Nephron (organoid): ENCODE results near the gene TFF2.

ENCODE experiments used
- H3K27ac Mint-ChIP-seq, 3 experiments: 2 replicates each; pipeline ENCODE4 v1.8.0; 2020; ENCODE audit warnings: mixed read lengths in 3 of 3, mild to moderate bottlenecking in 2 of 3, moderate library complexity in 1 of 3
- H3K27me3 Mint-ChIP-seq: 2 replicates; pipeline ENCODE4 v1.8.0; 2021; ENCODE audit warnings: low read depth, mild to moderate bottlenecking, moderate library complexity, mixed read lengths
- H3K36me3 Mint-ChIP-seq: 2 replicates; pipeline ENCODE4 v1.8.0; 2020; ENCODE audit warnings: low read depth, mixed read lengths
- H3K4me1 Mint-ChIP-seq: 2 replicates; pipeline ENCODE4 v1.8.0; 2020; ENCODE audit warnings: mixed read lengths
- H3K4me3 Mint-ChIP-seq, 3 experiments: 2 replicates each; pipeline ENCODE4 v1.8.0; 2020; ENCODE audit warnings: mild to moderate bottlenecking in 3 of 3, mixed read lengths in 3 of 3, moderate library complexity in 2 of 3
- H3K9me3 Mint-ChIP-seq: 2 replicates; pipeline ENCODE4 v1.8.0; 2020; ENCODE audit warnings: mixed read lengths
- CTCF ChIP-seq, 3 experiments: fragments of 200-600 bp; sonication (generic); IDR thresholded peaks; one replicate each; pipeline ENCODE4 v1.5.0; 2021; ENCODE audit warnings: antibody characterized with exemption in 3 of 3; ENCODE audit not compliant: unreplicated experiment in 3 of 3

The TFF2 gene

GRCh38 chr21:42321231-42321630, 29.6 kb downstream of the TFF2 start:
- Mint-ChIP-seq H3K9me3 (peaks cover 9% of the 10 kb centered on the region), H3K4me1 (no peaks in the 10 kb centered on the region), H3K27me3 (peaks cover 4% of the 10 kb centered on the region), H3K36me3 (no peaks in the 10 kb centered on the region), H3K4me3 (no peak overlapping the region), H3K27ac (no peak overlapping the region)
- no peak for TF ChIP-seq CTCF (IDR thresholded peaks at IDR 0.05; ENCODE audit: unreplicated experiment in 3 of 3)

- TF ChIP-seq CTCF (IDR thresholded peaks at IDR 0.05; ENCODE audit: unreplicated experiment in 3 of 3) = no peak
- Mint-ChIP-seq H3K4me3 (no peak overlapping the region), H3K27ac (no peak overlapping the region), H3K36me3 (no peaks in the 10 kb centered on the region), H3K9me3 (peaks cover 9% of the 10 kb centered on the region), H3K4me1 (no peaks in the 10 kb centered on the region), H3K27me3 (peaks cover 4% of the 10 kb centered on the region)
Measured at GRCh38 chr21:42320791-42321190, 30.0 kb downstream of the TFF2 start.

- no peak for TF ChIP-seq CTCF (IDR thresholded peaks at IDR 0.05; ENCODE audit: unreplicated experiment in 3 of 3)
- Mint-ChIP-seq H3K27ac (no peak overlapping the region), H3K4me1 (peaks cover 7% of the 10 kb centered on the region), H3K27me3 (peaks cover 9% of the 10 kb centered on the region), H3K4me3 (no peak overlapping the region), H3K9me3 (peaks cover 3% of the 10 kb centered on the region), H3K36me3 (no peaks in the 10 kb centered on the region)
Measured at GRCh38 chr21:42319851-42320572, 30.8 kb downstream of the TFF2 start.

- H3K4me3 Mint-ChIP-seq = no peak overlapping the region
- H3K36me3 Mint-ChIP-seq = no peaks in the 10 kb centered on the region
- H3K27ac Mint-ChIP-seq = no peak overlapping the region
- H3K4me1 Mint-ChIP-seq = peaks cover 10% of the 10 kb centered on the region
- TF ChIP-seq CTCF (IDR thresholded peaks at IDR 0.05; ENCODE audit: unreplicated experiment in 3 of 3) = no peak
- peaks cover 1% of the 10 kb centered on the region for H3K9me3 Mint-ChIP-seq
- H3K27me3 Mint-ChIP-seq = peaks cover 9% of the 10 kb centered on the region
Measured at GRCh38 chr21:42319376-42319775, 31.4 kb downstream of the TFF2 start.

GRCh38 chr21:42317826-42318746, 32.7 kb downstream of the TFF2 start:
- TF ChIP-seq CTCF (IDR thresholded peaks at IDR 0.05; ENCODE audit: unreplicated experiment in 3 of 3) = no peak
- H3K27ac Mint-ChIP-seq = no peak overlapping the region
- peaks cover 16% of the 10 kb centered on the region for H3K27me3 Mint-ChIP-seq
- H3K36me3 Mint-ChIP-seq = no peaks in the 10 kb centered on the region
- no peak overlapping the region for H3K4me3 Mint-ChIP-seq
- peaks cover 22% of the 10 kb centered on the region for H3K4me1 Mint-ChIP-seq
- H3K9me3 Mint-ChIP-seq = no peaks in the 10 kb centered on the region
